ENCODE data around the gene SLC7A14. TPM values are rescaled to one million over a fixed set of nuclear protein-coding genes. Genes with fewer than 3 reads are reported as not detected.

The SLC7A14 gene
- total RNA-seq, 1 donor from 2014 or later: 0.04 TPM

- no peak for ATAC-seq
- intact Hi-C loops (cut with DNase I): no loop called here
- no peak for DNase-seq (ENCODE audit: low spot score)
Observed at GRCh38 chr3:170508291-170508690, 77.6 kb downstream of the SLC7A14 start.

- intact Hi-C loops (cut with DNase I): no loop called here
- no peak for DNase-seq (ENCODE audit: low spot score)
Observed at GRCh38 chr3:170507063-170507462, 78.8 kb downstream of the SLC7A14 start.

GRCh38 chr3:170506556-170506955 is 79.3 kb downstream of the SLC7A14 start:
- no peak for DNase-seq (ENCODE audit: low spot score)
- intact Hi-C loops (cut with DNase I): no loop called here
- ATAC-seq: no peak

More at GRCh38 chr3:170507063-170507462, 78.8 kb downstream of the SLC7A14 start:
- no peak for ATAC-seq

- ATAC-seq (peak; percentile 82), DNase-seq (ENCODE audit: low spot score) (no peak)
- intact Hi-C loops (cut with DNase I): no loop called here
Observed at GRCh38 chr3:170502297-170502696, 83.6 kb downstream of the SLC7A14 start.

GRCh38 chr3:170500995-170501394 is 84.9 kb downstream of the SLC7A14 start:
- ATAC-seq (no peak), DNase-seq (ENCODE audit: low spot score) (no peak)
- intact Hi-C loops (cut with DNase I): no loop called here

- ATAC-seq: no peak
- no peak for DNase-seq (ENCODE audit: low spot score)
- intact Hi-C loops (cut with DNase I): no loop called here
Observed at GRCh38 chr3:170500462-170500861, 85.4 kb downstream of the SLC7A14 start.

- intact Hi-C loops (cut with DNase I): no loop called here
- DNase-seq (ENCODE audit: low spot score) (no peak), ATAC-seq (peak; percentile 66)
Observed at GRCh38 chr3:170499562-170500156, 86.2 kb downstream of the SLC7A14 start.

- intact Hi-C loops (cut with DNase I): no loop called here
- no peak for DNase-seq (ENCODE audit: low spot score)
- ATAC-seq: no peak
Observed at GRCh38 chr3:170497207-170498095, 88.4 kb downstream of the SLC7A14 start.

- DNase-seq (ENCODE audit: low spot score) (no peak), ATAC-seq (no peak)
- intact Hi-C loops (cut with DNase I): no loop called here
Observed at GRCh38 chr3:170496868-170497140, 89.1 kb downstream of the SLC7A14 start.

GRCh38 chr3:170496026-170496867 is 89.6 kb downstream of the SLC7A14 start:
- no peak for ATAC-seq
- intact Hi-C loops (cut with DNase I): no loop called here
- DNase-seq (ENCODE audit: low spot score): no peak

- intact Hi-C loops (cut with DNase I): no loop called here
- ATAC-seq: no peak
- DNase-seq (ENCODE audit: low spot score): no peak
Observed at GRCh38 chr3:170494766-170495165, 91.1 kb downstream of the SLC7A14 start.

GRCh38 chr3:170493712-170494182 is 92.1 kb downstream of the SLC7A14 start:
- DNase-seq (ENCODE audit: low spot score): no peak
- peak; percentile 93 for ATAC-seq

GRCh38 chr3:170491901-170492300 is 94.0 kb downstream of the SLC7A14 start:
- intact Hi-C loops (cut with DNase I): no loop called here
- ATAC-seq (no peak), DNase-seq (ENCODE audit: low spot score) (no peak)

More at GRCh38 chr3:170493712-170494182, 92.1 kb downstream of the SLC7A14 start:
- intact Hi-C loops (cut with DNase I): no loop called here

- DNase-seq (ENCODE audit: low spot score): no peak
- no peak for ATAC-seq
- intact Hi-C loops (cut with DNase I): no loop called here
Observed at GRCh38 chr3:170490828-170491560, 94.9 kb downstream of the SLC7A14 start.

- ATAC-seq (peak; percentile 88), DNase-seq (ENCODE audit: low spot score) (no peak)
- intact Hi-C loops (cut with DNase I): no loop called here
Observed at GRCh38 chr3:170488802-170489201, 97.1 kb downstream of the SLC7A14 start.

- intact Hi-C loops (cut with DNase I): no loop called here
- no peak for DNase-seq (ENCODE audit: low spot score)
- ATAC-seq: no peak
Observed at GRCh38 chr3:170487031-170487430, 98.8 kb downstream of the SLC7A14 start.

- no peak for DNase-seq (ENCODE audit: low spot score)
- no peak for ATAC-seq
- intact Hi-C loops (cut with DNase I): no loop called here
Observed at GRCh38 chr3:170486398-170486797, 99.5 kb downstream of the SLC7A14 start.

GRCh38 chr3:170485696-170486095 is 100.2 kb downstream of the SLC7A14 start:
- no peak for DNase-seq (ENCODE audit: low spot score)
- ATAC-seq: no peak
- intact Hi-C loops (cut with DNase I): no loop called here

- ATAC-seq (no peak), DNase-seq (ENCODE audit: low spot score) (no peak)
- intact Hi-C loops (cut with DNase I): no loop called here
Observed at GRCh38 chr3:170485294-170485693, 100.6 kb downstream of the SLC7A14 start.
